ENCODE results near the gene SPSB1. TPM values are rescaled to one million over a fixed set of nuclear protein-coding genes. Genes with fewer than 3 reads are reported as not detected.

SPSB1 gene
- total RNA-seq, 4 donors from 2014 or later, result 30.5 to 65.0 (median 36.2) TPM

- Histone ChIP-seq H3K9me3 (no peaks in the 10 kb centered on the region), H3K27me3 (no peaks in the 10 kb centered on the region), H3K4me3 (replicated peaks in 1 of 3) (no peak overlapping the region), H3K36me3 (no peaks in the 10 kb centered on the region), H3K27ac (no peak overlapping the region), H3K4me1 (peaks cover 22 to 49% of the 10 kb centered on the region in 2 donors)
- DNase-seq, result no peak
- TF ChIP-seq POLR2A (IDR thresholded peaks at IDR 0.05) (no peak), CTCF (IDR thresholded peaks at IDR 0.05) (no peak)
- WGBS, 2 donors, result 92 to 93% methylated on average over 9 of the region's 9 CpGs
- intact Hi-C loops (cut with DNase I), result no loop called here
Measured at GRCh38 chr1:9328201-9328600, 35.5 kb downstream of the SPSB1 start.

- 86 to 96% methylated on average over 12 of the region's 12 CpGs for WGBS, 2 donors
- intact Hi-C loops (cut with DNase I), result no loop called here
- Histone ChIP-seq H3K27ac (no peak overlapping the region), H3K4me3 (replicated peaks in 1 of 3) (no peak overlapping the region), H3K4me1 (peaks cover 22 to 44% of the 10 kb centered on the region in 2 donors), H3K36me3 (no peaks in the 10 kb centered on the region), H3K27me3 (no peaks in the 10 kb centered on the region), H3K9me3 (no peaks in the 10 kb centered on the region)
- DNase-seq, result no peak
- TF ChIP-seq POLR2A (IDR thresholded peaks at IDR 0.05) (no peak), CTCF (IDR thresholded peaks at IDR 0.05) (no peak)
Measured at GRCh38 chr1:9328715-9329114, 36.0 kb downstream of the SPSB1 start.

- Histone ChIP-seq H3K27ac (no peak overlapping the region), H3K9me3 (no peaks in the 10 kb centered on the region), H3K27me3 (no peaks in the 10 kb centered on the region), H3K4me1 (peaks cover 8 to 22% of the 10 kb centered on the region in 2 donors), H3K4me3 (replicated peaks in 1 of 3) (no peak overlapping the region), H3K36me3 (no peaks in the 10 kb centered on the region)
- WGBS, 2 donors, result 83% methylated on average over 8 of the region's 8 CpGs
- DNase-seq, result no peak
- intact Hi-C loops (cut with DNase I), result no loop called here
- TF ChIP-seq CTCF (IDR thresholded peaks at IDR 0.05), result no peak
- TF ChIP-seq POLR2A (IDR thresholded peaks at IDR 0.05), result no peak
Measured at GRCh38 chr1:9331016-9331415, 38.3 kb downstream of the SPSB1 start.

GRCh38 chr1:9331558-9332346 is 39.1 kb downstream of the SPSB1 start:
- intact Hi-C loops (cut with DNase I), result no loop called here
- H3K4me1 ChIP-seq, result peaks cover under 1 to 15% of the 10 kb centered on the region in 2 donors
- no peaks in the 10 kb centered on the region for H3K9me3 ChIP-seq

More at GRCh38 chr1:9331558-9332346, 39.1 kb downstream of the SPSB1 start:
- WGBS, 2 donors, result 88 to 90% methylated on average over 13 of the region's 13 CpGs
- no peak for TF ChIP-seq CTCF (IDR thresholded peaks at IDR 0.05)
- TF ChIP-seq POLR2A (IDR thresholded peaks at IDR 0.05), result no peak
- Histone ChIP-seq H3K27ac (no peak overlapping the region), H3K36me3 (no peaks in the 10 kb centered on the region), H3K27me3 (no peaks in the 10 kb centered on the region), H3K4me3 (replicated peaks in 1 of 3) (no peak overlapping the region)
- no peak for DNase-seq

Measured in thyroid gland (tissue), 4 donors.